HG03159 (cell line): Measurements from ENCODE around the gene HEMK1.

ENCODE experiments used
- ATAC-seq: cut with Tn5 transposase; IDR thresholded peaks from one replicate; pipeline ENCODE4 v1.9.1; 2021; ENCODE audit warnings: mild to moderate bottlenecking, moderate library complexity; ENCODE audit not compliant: unreplicated experiment

HEMK1 gene

DNA sequence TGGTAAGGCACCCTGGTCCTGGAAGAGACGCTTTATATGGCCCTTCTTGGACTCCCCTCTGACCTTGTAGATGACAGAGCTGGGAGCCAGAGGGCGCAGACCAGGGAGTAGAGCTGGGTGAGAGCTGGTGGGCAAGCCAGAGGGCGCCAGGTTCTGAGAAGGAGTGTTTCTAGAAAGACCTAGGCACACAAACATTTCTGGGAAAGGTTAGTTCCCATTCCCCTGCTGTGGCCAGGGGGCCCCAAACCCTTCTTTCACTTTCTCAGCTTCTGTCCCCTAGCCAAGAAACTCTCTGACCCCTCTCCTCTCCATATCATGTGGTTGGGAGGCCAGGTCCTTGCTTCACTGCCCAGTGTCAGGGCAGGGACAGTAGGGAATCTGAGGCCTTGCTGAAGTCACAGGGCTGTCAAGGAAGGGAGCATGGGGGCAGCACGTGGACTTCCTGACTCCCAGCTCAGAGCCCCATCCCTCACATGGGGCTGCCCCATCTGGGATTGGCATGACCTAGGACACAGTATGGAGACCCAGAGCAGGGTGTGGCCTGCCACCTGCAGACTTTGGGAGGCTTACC is 3.6 kb downstream of the HEMK1 start:
- no peak for ATAC-seq

DNA sequence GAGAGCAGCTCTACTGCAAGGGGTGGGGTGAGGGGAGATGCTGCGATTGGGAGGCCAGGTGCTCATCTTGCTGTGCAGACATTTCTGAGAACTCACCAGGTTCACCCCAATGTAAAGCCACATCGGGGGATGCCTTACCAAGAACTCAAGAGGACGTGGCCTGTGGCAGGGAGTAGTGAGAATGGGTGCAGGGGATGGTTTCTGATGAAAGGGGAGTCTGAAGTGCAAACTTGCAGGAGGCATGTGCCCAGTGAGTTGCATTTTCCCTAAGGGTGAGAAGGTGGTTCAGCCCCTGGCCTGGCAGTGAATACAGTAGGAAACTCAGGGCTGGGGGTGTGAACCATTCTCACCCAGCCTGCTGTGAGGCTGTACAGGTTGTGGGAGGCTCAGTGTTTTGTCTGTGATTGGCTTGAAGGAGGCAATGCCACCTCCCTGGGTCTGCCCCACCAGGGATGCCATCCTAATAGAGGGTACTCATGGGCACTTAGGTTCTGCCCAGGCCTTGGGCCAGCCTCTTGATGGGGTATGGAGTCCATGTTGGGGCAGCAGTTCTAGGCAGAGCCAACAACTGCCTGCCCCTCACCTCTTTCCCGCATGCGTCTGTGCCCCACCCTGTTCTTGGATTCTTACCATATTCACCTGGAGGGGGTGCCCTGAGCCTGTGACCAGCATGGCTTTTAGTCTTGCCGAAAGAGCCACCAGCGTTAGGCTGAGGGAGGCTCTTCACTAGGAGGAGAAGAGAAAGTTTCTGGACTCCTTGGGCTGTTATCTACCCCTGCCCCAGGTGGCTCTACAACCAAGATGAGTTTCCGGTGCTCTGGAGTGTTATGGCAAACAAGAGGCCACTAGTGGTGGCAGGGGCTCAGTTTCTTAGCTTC is 4.5 kb downstream of the HEMK1 start:
- no peak for ATAC-seq

GRCh38 chr3:50574444-50574831 is 5.1 kb downstream of the HEMK1 start:
- ATAC-seq: no peak

DNA sequence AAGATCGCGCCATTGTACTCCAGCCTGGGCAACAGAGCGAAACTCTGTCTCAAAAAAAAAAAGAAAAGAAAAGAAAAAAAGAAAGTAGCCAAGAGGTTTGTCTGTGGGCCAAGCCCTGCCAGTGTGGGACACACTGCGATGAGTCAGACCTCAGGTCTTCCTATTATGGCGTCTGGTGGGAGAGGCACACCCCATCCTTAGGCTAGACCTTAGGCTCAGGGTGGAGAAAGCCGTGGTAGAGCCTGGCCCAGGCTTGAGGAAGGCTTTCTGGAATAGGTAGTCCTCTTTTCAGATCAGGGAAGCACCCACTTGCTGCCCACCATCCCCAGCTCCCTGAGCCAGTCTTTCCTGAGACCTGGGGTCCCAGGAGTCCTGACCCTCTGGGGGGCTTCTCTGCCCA is 6.0 kb downstream of the HEMK1 start:
- no peak for ATAC-seq

DNA sequence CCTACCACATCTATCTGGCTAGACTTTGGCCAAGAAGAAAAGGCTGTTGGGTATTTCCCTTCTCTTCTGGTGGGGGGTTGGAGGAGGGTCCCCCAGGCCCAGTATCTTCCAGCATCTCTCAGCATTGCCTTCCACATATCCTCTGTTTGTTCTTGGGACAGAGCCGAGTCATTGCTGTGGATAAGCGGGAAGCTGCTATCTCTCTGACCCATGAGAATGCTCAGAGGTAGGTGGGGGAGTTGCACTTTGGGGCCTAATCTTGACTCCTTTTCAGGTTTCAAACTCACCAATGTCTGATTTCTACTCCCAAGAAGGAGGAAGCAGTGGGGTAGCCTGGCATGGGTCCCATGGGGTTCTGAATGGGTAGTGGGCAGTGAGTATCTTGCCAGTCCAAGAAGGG is 8.0 kb downstream of the HEMK1 start:
- ATAC-seq: no peak

DNA sequence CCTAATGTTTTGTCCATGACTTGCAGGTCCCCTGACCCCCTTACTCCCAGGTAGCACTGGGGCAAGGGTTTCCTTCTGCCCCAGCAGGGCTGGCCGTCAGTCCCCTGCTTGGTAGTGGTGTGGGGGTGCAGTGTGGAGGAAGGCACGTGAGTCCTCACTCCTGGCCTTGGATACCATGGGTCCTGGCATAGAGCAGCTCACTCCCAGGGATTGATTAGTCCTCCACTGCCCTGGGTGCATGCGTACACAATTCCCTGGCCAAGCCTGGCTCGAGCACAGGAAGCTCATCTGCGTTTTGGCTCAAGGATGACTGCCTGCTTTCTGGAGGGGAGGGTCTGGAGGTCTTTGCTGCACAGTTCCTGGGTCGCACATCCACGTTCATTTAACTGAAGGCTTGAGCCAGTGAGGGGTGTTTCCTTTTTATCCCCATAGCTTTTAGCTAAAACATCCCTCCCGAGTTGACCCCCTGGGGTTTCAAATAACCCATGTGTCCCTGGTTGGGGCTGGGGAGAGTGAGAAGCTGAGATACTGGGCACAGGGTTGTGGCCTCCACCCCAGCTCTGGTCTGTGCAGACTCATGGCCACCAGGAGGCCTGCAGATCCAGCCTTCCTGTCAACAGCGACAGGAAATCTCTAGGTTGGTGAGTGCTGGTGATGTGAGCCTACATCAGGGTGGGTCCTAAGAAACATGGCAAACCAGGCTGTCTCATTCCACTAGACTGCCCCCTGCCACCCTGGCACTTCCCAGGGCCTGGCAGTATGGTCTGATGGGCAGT is 11.5 kb downstream of the HEMK1 start:
- no peak for ATAC-seq

GRCh38 chr3:50581459-50581842 is 12.1 kb downstream of the HEMK1 start:
- ATAC-seq: no peak

- no peak for ATAC-seq
Measured at GRCh38 chr3:50582083-50582482, 12.8 kb downstream of the HEMK1 start.

- no peak for ATAC-seq
Measured at GRCh38 chr3:50583897-50584296, 14.6 kb downstream of the HEMK1 start.

DNA sequence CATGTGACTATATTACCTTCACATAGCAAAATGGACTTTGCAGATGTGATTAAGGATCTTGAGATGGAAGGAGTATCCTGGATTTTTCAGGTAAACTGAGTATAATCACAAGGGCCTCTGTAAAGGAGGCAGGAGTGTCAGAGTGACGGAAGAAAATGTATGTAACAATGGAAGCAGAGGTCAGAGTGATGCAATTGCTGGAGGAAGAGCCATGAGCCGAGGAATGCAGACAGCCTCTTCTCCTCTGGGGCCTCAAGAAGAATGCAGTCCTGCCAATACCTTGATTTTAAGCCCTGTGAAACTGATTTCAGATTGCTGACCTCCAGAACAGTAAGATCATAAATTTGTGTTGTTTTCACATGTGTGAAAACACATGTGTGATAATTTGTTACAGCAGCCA is 15.1 kb downstream of the HEMK1 start:
- ATAC-seq: no peak

GRCh38 chr3:50585919-50586762 is 16.8 kb downstream of the HEMK1 start:
- ATAC-seq: no peak

DNA sequence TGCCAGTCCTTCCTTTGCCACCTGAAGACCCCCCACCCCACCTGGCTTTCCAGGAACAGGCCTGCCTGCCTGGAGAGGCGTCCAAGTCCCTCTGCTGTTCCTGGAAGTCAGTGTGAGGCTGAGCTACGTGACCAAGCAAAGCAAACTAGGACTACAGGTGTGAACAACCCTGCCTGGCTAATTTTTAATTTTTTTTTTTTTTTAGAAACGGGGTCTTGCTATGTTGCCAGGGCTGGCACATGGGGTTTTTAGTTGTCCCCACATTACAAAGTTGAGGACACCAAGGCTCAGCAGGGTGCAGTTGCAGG is 17.4 kb downstream of the HEMK1 start:
- no peak for ATAC-seq

GRCh38 chr3:50587373-50587772 is 18.1 kb downstream of the HEMK1 start:
- ATAC-seq: no peak

GRCh38 chr3:50587806-50588758 is 18.8 kb downstream of the HEMK1 start:
- no peak for ATAC-seq

DNA sequence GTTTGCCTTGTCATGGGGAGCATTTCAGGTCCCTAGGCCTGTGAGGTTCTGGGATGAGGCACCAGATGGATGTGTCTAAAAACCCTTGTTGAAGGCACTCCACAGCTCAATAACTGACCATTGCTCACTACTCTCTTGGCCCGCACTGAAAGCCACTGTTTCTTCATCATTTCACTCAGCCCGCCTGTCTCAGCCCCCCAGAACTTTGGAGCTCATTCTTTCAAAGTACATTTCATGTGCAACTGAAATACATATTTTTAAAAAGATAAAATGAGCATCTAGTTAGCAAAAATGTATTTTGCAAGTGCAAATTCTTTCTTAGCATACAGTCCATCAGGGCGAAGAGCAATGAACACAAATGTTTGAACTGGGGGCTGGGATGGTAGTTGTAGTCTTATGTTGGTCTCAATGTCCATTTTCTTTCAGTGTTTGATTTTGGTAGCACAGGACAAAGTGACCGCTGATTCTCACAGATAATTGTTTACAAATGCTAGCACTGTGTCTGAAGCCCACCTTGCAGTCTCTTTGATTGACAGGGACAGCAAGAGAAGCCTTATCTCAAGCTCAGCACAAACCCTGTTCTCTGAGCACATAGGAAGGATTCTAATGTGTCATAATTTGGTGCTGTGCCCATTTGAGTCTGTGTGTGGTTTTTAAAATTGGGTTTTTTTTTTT is 19.6 kb downstream of the HEMK1 start:
- no peak for ATAC-seq

GRCh38 chr3:50591196-50591741 is 21.9 kb downstream of the HEMK1 start:
- ATAC-seq: peak; percentile 11

GRCh38 chr3:50592568-50592967 is 23.2 kb downstream of the HEMK1 start:
- ATAC-seq: no peak

- ATAC-seq: no peak
Measured at GRCh38 chr3:50594253-50594785, 25.0 kb downstream of the HEMK1 start.
